ENCODE results near the gene SESN1.
"Not testable (repeated sequence)": the region's sequence is repeated elsewhere in the genome, so short reads cannot be mapped to it uniquely, and the experiment has no call there.

SESN1 gene

DNA sequence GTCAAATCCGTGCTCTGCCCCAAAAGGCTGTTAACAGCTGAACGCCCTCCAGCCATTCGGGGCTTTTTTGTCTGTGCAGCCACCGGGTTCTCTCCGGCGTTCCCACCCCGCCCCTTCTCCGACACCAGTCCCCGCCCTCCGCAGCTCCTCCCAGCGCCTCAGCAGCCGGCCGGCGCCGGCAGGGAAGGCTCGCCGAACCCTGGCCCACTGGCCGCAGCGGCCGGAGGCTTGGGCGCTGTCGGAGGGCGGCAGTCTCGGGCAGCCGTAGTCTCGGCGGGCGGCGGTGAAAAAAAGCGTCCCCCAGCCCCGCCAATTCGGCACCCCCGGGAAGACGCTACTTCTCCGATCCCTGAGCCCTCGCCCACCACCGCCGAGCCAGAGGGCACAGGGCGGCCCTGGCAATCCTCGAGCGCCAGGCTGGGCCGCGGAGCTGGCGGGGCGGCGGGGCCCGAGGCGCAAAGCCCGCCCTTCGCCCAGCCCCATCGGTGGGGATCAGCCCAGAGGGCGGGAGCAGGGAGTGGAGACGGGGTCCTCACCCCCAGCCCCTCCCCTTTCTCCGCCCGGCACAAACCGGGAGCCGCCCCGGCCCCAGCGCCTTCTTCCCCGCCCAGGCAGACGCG is at the start of gene SESN1:
Gene SESN1, minus strand, starts transcription at position 431 of the 620 bp plus-strand sequence. CDS start 773 bp downstream, outside the sequence.
- peak; percentile 98 for DNase-seq

DNA sequence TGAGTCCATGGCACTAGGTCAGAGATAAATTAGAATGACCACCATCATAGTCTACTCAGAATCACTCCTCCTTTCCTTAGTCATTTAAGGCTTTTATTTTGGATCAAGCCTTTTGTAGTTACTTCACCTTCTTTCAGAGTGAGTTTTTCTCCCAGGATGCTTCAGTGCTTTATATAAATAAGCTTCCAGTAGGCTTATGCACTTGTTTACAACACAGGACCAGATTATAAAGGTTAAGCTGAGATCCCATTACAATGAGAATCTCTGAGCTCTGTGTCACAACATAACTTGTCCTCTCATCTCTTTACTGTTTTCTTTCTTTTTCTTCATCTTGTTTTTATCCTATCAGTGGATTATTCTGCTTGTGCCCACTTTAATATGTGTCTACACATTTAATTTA is 48.5 kb upstream of the SESN1 start:
- DNase-seq = no peak

DNA sequence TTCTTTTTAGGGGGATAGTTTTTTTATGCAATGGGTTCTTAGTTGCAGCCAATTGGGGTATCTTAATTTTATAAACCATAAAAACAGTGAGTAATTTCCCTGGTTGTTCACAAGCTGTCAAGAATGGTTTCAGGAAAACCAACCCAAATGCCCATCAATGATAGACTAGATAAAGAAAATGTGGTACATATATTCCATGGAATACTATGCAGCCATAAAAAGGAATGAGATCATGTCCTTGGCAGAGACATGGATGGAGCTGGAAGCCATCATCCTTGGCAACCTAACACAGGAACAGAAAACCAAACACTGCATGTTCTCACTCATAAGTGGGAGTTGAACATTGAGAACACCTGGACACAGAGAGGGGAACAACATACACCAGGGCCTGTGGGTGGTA is 47.4 kb upstream of the SESN1 start:
- not testable (repeated sequence) for DNase-seq

DNA sequence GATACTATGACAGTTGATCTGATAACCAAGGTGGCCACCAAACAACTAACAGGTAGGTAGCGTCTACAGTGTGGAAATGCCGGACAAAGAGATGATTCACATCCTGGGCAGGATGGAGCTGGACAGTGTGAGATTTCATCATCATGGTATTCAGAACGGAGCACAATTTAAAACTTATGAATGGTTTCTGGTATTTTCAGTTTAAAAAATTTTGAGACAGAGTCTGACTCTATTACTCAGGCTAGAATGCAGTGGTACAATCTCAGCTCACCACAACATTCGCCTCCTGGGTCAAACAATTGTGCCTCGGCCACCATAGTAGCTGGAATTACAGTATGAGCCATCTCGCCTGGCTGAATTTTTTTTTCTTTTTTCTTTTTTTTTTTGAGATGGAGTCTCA is 44.5 kb upstream of the SESN1 start:
- DNase-seq = no peak

DNA sequence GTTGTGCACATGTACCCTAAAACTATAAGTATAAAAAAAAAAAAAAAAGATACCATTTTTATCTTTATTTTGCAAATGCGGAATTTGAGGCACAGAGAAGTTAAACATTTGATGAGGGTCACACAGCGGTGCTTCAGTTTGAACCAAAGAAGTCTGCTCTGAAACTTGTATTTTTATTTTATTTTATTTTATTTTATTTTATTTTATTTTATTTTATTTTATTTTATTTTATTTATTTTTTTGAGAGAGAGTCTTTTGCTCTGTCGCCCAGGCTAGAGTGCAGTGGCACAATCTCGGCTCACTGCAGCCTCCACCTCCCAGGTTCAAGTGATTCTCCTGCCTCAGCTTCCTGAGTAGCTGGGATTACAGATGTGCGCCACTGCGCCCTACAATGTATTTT is 41.9 kb upstream of the SESN1 start:
- not testable (repeated sequence) for DNase-seq

DNA sequence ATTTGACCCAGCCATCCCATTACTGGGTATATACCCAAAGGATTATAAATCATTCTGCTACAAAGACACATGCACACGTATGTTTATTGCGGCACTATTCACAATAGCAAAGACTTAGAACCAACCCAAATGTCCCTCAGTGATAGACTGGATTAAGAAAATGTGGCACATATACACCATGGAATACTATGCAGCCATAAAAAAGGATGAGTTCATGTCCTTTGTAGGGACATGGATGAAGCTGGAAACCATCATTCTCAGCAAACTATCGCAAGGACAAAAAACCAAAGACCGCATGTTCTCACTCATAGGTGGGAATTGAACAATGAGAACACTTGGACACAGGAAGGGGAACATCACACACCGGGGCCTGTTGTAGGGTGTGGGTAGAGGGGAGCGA is 41.4 kb upstream of the SESN1 start:
- DNase-seq = not testable (repeated sequence)

DNA sequence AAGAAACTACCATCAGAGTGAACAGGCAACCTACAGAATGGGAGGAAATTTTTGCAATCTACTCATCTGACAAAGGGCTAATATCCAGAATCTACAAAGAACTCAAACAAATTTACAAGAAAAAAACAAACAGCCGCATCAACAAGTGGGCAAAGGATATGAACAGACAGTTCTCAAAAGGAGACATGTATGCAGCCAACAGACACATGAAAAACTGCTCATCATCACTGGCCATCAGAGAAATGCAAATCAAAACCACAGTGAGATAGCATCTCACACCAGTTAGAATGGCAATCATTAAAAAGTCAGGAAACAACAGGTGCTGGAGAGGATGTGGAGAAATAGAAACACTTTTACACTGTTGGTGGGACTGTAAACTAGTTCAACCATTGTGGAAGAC is 41.0 kb upstream of the SESN1 start:
- not testable (repeated sequence) for DNase-seq

DNA sequence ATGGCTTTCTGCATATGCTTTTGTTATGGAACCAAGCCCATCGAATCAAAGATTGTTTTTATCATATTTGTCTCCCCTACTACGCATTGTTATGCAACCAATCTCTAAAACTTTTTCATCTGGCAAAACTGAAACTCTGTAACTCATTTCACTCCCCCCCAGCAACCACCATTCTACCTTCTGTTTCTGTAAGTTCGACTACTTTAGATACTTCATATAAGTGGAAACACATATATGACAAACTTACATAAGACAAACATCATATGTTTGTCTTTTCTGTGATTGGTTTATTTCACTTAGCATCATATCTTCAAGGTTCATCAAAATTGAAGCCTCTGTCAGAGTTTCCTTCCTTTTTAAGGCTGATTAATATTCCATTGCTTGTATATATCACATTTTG is 35.4 kb upstream of the SESN1 start:
- no peak for DNase-seq

DNA sequence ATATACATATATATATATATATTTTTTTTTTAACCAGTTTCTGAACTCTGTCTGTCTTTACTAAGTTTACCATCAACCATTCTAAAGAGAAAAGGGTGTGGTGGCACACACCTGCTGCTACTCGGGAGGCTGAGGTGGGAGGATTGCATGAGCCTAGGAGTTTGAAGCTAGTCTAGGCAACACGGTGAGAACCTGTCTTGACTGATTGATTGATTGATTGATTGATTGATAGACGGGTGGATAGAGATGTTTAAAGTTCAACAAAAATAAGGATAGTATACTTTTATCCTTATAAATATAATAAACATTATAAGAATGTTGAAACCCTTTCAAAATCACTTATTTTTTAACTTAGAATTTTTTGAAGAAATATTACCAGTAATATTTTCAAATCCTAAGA is 30.9 kb upstream of the SESN1 start:
- DNase-seq = no peak

DNA sequence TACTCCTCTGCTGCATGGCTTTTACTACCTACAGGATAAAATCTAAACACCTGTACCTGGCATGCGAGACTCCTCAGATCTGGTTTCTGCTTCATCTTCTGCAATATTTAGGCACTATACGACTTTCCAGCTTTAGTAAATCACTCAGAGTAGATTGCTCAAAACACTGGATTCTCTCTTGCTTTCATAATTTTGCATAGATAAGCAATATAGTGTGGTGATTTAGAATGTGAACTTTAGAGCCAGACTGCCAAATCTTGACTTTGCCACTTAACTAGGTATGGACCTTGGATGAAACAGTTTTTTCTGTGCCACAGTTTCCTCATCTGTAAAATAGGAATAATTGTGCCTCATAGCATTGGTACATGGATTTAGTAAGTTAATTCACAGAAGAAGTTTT is 29.6 kb upstream of the SESN1 start:
- DNase-seq = no peak

DNA sequence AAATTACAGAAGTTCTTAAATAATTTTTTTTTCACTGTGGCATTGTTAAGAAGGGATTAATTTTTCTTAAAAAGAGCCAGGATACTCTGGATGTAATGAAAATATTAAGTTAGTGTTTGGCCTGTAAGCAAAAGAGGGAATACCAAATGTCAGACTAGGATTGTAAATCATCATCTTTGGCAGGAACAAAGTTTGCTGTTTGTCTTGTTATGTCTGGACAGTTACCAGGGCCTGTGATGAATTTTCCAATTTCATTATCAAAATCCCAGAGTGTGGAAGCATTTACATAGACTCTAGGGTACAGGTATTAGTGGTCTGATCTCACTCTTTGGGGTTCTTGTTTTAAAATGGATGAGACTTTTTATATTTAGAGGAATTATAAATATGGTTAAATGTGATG is 26.8 kb upstream of the SESN1 start:
- DNase-seq = no peak

DNA sequence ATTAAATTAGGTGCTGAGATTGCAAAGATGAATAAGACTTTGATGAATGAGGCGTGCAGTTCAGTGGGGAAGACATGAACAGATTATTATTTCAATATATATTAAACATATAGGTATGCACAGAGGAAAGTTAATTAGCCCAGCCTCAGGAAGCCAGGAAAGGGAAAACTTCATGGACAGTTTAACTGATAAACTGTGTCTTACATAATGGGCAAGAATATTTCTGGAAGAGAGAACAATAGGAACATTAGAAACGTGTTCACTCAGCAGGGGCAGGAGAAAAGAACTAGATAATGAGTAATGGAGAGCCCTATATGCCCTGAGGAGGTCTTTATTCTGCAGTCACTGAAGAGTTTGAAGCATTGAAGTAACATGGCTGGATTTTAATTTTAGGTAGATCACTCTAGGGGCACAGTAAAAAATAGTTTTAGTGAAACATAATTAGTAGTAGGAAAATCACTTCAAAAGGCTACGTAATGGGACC is 24.3 kb upstream of the SESN1 start:
- DNase-seq = no peak

DNA sequence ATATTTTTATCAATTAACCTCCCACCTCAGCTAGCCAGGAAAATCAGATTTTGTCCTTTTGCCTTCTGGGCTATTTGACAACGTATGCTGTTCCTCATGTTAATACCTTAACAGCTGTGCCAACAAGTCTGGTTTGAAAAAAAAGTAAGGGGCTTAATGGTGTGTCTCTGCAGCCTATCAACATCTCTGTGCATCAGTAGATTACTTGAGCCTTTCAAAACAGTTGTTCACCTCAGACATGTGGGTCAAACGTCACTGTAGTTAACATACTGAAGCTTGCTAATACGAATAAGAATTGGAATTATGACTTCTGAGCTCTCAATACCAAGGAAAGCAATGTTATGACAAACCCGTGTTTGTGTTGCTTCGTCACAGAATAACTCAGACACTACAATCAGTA is 23.7 kb upstream of the SESN1 start:
- no peak for DNase-seq

DNA sequence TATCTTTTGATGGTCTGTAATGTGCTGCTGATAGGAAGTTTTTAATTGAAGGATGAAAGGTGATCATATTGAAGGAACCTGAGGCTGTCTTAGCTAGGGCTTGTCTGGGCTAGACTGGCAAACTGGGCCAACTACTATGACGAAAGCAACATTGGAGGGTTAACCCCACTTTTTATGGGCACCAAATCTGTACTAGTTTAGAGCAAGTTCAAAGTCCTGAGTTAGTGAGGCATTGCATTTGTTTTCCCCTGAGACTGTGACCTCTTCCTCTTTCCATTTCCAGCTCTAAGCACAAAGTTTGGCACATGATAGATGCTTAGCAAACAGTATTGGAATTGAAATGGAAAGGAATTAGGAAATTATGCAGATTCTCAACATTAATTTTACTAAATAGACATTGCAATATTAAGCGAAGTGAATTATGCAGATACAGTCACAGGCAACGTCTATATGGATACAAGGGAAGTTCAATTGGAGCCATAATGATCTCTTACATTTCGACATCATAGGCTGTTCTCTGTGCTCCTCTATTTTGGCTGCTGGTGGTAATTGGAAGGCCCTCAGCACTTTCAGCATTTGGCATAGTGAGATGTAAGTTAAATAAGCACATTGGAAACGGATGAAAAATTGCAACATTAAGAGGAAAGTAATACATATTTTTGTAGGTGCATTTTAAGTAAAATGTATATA is 22.8 kb upstream of the SESN1 start:
- DNase-seq = no peak

DNA sequence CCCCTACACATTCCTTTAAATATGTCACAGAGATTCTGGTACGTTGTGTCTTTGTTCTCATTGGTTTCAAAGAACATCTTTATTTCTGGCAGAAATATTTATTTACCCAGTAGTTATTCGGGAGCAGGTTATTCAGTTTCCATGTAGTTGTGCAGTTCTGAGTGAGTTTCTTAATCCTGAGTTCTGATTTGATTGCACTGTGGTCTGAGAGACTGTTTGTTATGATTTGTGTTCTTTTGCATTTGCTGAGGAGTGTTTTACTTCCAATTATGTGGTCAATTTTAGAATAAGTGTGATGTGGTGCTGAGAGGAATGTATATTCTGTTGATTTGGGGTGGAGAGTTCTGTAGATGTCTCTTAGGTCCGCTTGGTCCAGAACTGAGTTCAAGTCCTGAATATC is 18.0 kb upstream of the SESN1 start:
- not testable (repeated sequence) for DNase-seq

DNA sequence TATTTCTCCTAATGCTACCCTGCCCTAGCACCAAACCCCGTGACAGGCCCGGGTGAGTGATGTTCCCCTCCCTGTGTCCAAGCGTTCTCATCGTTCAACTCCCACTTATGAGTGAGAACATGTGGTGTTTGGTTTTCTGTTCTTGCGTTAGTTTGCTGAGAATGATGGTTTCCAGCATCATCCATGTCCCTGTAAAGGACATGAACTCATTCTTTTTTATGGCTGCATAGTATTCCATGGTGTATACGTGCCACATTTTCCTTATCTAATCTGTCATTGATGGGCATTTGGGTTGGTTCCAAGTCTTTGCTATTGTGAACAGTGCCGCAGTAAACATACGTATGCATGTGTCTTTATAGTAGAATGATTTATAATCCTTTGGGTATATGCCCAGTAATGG is 15.0 kb upstream of the SESN1 start:
- not testable (repeated sequence) for DNase-seq

DNA sequence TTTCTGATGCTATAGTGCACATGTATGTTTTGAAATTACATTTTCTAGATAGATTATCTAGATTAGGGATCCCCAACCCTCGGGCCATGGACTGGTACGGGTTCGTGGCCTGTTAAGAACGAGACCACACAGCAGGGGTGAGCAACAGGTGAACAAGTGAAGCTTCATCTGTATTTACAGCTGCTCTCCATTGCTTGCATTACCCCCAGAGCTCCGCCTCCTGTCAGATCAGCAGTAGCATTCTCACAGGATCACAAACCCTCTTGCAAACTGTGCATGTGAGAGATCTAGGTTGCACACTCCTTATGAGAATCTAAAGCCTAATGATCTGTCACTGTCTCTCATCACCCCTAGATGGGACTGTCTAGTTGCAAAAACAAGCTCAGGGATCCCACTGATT is 11.0 kb upstream of the SESN1 start:
- DNase-seq = peak; percentile 32

DNA sequence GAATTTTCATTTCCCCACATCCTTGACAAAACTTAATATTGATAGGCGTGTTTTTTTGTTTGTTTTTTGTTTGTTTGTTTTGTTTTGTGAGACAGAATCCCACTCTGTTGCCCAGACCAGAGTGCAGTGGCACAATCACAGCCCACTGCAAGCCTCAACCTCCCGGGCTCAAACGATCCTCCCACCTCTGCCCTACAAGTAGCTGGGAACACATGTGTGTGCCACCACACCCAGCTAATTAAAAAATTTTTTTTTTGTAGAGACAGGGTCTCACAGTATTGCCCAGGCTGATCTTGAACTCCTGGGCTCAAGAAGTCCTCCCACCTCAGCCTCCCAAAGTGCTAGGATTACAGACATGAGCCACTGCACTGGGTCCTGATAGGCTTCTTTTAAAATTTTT is 9.9 kb upstream of the SESN1 start:
- DNase-seq = no peak

DNA sequence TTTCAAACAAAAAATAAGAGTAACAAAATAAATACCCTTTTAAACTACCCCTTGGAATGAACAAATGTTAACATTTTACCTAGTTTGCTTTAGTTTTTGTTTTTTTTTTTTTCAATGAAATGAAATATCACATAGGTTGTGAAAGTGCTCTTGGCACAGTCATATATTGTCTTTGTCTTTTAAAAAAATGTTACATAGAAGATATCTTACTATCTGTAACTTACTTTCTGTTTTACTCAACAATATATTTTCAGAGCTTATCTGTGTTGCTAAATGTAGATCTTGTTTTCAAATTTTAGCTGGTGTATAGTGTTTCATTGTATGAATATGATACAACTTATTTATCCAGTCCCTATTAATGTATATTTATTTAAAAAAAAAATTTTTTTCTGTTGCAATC is 9.3 kb upstream of the SESN1 start:
- peak; percentile 32 for DNase-seq

DNA sequence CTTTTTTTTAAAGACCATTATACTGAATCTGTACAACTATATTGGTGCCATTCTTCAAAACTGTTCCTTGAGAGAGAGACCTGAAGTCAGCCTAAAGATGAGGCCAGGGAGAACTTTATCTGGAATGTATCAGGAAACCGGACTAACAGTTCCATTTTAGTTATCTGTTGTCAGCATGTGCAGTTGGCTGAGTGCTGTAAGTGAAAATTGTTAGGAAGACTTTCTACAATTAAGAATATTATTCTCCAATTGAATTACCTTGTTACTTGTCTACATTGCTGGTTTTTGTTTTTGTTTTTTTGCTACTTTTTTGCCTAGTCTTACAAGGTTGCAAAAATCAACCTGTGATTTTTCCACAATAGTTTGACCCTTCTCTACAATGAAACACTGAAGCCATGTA is 8.1 kb upstream of the SESN1 start:
- DNase-seq = peak; percentile 77

DNA sequence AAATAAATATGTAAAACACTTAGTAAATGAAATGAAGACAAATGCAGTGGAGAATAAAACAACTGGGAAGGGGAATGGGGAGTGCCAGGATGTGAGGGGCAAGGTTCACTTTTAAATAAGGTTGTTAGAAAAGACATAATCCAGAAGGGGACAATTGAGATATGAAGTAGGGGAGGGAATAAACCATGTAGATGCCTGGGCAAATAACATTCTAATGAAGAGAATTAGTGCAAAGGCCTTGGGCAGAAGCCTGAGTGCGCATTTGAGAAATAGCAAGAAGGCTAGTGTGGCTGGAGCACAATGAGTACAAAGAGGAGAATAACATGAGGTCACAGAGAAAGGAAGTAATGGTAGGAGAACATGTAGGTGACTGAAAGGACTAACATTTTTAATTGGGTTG is 3.0 kb upstream of the SESN1 start:
- no peak for DNase-seq

DNA sequence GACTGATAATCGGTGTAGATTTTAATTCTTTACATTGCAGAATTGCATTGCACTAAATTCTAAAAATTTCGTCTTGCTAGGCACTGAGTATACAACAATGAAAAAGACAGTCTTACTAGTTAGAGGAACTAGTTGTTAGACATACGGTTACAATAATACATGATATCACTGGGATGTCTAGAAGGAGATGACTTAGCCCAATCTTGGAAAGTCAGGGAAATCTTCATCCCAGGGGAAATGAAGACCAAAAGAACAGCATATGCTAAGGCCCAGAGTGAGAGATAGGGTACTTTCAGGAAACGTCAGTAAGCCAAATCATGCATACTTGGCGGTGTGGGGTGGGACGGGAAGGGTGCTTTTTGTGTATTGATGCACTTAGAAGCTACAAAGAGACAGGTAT is 1.6 kb upstream of the SESN1 start:
- DNase-seq = peak; percentile 52

DNA sequence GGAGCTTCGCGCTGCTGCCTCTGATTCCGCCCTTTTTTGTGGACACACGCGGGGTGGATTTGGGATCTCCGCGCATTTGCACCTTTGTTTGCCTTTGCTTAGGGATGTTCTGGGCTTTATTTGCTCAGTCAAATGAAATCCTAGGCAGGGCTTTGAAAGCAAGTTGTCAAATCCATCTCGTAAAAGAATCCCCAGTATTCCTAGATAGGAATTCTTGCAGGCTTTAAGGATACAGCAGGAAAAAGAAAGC is 1.1 kb upstream of the SESN1 start:
- no peak for DNase-seq

DNA sequence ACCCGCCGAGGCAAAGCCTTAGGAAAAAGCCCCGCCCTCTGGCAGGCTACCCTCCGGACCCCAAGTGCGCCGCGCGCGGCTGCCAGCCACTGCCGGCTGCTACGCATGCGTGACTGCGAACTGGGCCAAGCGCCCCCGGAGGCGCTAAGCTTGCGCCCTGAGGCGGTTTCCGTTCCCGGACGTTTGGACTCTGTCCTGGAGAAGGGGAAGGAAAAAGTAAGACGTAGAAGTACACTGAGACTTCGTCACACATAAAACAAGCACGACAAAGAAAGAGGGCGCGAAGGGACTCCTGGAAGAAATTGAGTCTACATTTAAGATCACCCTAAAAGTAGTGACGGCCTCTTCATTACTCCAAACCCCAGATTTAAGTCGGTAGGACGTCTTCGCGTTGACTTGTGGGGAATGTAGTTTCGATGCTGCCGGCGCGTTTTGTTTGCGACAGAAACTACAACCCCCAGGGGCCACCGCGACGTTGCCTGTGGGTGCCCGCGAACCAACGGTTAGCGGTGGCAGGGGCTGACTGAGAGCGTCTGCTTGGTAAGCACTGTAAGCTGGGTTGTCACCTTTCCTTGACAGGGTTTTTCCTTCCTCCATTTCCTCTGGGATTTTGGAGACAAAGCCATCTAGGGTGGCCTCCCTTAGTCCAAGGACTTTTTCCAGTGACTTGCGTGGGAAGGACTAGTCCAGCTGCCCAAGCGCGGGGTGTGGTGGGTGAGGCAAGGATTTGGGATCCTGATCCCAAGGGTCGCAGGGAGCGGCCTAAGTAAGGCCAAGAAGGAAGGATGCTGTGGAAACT is 589 bp upstream of the SESN1 start, which contains the start of gene CEP57L1:
Gene CEP57L1, plus strand, starts transcription at position 472 of the 799 bp plus-strand sequence. CDS start 49,715 bp downstream, outside the sequence.
- peak; percentile 97 for DNase-seq
